Gastrocnemius medialis (tissue), 4 donors: ENCODE data around the gene PDZK1IP1.

Experiments used
- POLR2A ChIP-seq, 2 donors: fragments of 450-650 bp; IDR thresholded peaks; one replicate each; pipeline ENCODE4 v1.6.1; 2017; ENCODE audit warnings: antibody characterized with exemption in 2 of 2, mild to moderate bottlenecking in 2 of 2, moderate library complexity in 2 of 2
- TF ChIP-seq, protein P1 (sequence below), 5 experiments: fragments of 450-650 bp in 3 of 5; fragments of 200-600 bp in 2 of 5; sonication (generic) in 2 of 5; IDR thresholded peaks in 4 of 5; conservative IDR thresholded peaks in 1 of 5; 1 replicate in 4 of 5; 2 replicates in 1 of 5; pipeline ENCODE4 v1.5.1; 2016 to 2019; ENCODE audit warnings: antibody characterized with exemption in 5 of 5, mild to moderate bottlenecking in 3 of 5, moderate library complexity in 3 of 5

DNA sequence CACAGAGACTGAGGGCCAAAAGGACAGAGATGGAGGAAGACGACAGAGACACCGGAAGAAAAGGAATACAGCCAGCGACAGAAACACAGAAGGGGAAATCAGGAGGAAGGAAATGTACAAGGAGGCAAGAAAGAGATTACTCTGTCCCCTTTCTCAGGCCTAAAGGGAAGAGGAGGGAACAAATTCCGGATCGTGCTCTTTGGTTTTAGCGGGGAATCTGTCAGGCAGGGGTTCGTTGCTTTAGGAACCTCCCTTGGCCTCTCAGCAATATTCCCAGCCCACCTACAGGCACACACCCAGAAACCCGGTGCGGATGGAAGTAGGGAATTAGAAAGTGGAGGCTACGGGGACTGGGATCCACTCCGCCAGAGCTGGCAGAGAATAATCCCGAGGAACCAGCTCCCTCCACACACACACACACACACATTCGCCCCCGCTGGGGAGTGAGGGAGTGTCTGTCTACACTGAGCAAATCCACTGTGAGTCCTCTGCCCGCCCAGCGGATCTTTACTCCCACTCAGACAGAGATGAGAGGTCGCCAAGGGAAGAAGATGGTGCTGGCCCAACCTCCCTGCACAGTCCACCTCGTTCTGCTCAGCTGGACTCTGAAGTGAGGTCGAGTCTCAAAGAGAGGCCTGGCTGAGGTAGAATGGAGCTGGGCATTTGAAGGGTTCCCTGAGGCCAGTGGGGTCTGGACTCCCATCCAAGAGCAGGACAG is 36.4 kb upstream of the PDZK1IP1 start:
- TF ChIP-seq, protein P1, sequence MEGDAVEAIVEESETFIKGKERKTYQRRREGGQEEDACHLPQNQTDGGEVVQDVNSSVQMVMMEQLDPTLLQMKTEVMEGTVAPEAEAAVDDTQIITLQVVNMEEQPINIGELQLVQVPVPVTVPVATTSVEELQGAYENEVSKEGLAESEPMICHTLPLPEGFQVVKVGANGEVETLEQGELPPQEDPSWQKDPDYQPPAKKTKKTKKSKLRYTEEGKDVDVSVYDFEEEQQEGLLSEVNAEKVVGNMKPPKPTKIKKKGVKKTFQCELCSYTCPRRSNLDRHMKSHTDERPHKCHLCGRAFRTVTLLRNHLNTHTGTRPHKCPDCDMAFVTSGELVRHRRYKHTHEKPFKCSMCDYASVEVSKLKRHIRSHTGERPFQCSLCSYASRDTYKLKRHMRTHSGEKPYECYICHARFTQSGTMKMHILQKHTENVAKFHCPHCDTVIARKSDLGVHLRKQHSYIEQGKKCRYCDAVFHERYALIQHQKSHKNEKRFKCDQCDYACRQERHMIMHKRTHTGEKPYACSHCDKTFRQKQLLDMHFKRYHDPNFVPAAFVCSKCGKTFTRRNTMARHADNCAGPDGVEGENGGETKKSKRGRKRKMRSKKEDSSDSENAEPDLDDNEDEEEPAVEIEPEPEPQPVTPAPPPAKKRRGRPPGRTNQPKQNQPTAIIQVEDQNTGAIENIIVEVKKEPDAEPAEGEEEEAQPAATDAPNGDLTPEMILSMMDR (IDR thresholded peaks at IDR 0.05 in 4 of 5, conservative IDR thresholded peaks at IDR 0.05 in 1 of 5), result no peak
- TF ChIP-seq POLR2A (IDR thresholded peaks at IDR 0.05), result no peak
